ENCODE data around the gene TIAM2.

Gene TIAM2

GRCh38 chr6:155154158-155154830, 159.2 kb downstream of the TIAM2 start:
- H3K4me3 Mint-ChIP-seq, result peak overlapping the region; percentile 63
- peaks cover 2% of the 10 kb centered on the region for H3K9me3 Mint-ChIP-seq
- DNase-seq (ENCODE audit: low spot score in 2 of 2), result peak in 1 of 2 donors; percentile 81
- ATAC-seq, result peak; percentile 78
- H3K27ac Mint-ChIP-seq, result peak overlapping the region; percentile 95
- H3K36me3 Mint-ChIP-seq, result peaks cover 30% of the 10 kb centered on the region
- peaks cover 70% of the 10 kb centered on the region for H3K4me1 Mint-ChIP-seq

GRCh38 chr6:155155787-155156447, 160.8 kb downstream of the TIAM2 start:
- Mint-ChIP-seq H3K4me3 (peak overlapping the region; percentile 63), H3K9me3 (peaks cover 6% of the 10 kb centered on the region), H3K27ac (peak overlapping the region; percentile 95), H3K36me3 (peaks cover 20% of the 10 kb centered on the region), H3K4me1 (peaks cover 71% of the 10 kb centered on the region)
- DNase-seq (ENCODE audit: low spot score in 2 of 2) (no peak), ATAC-seq (peak; percentile 68)

- peaks cover 71% of the 10 kb centered on the region for H3K4me1 Mint-ChIP-seq
- DNase-seq (ENCODE audit: low spot score in 2 of 2) (no peak), ATAC-seq (no peak)
- H3K9me3 Mint-ChIP-seq, result peaks cover 6% of the 10 kb centered on the region
- peak overlapping the region; percentile 95 for H3K27ac Mint-ChIP-seq
- peaks cover 20% of the 10 kb centered on the region for H3K36me3 Mint-ChIP-seq
- peak overlapping the region; percentile 63 for H3K4me3 Mint-ChIP-seq
Measured at GRCh38 chr6:155157101-155157500, 162.0 kb downstream of the TIAM2 start.

- Mint-ChIP-seq H3K4me1 (peaks cover 68% of the 10 kb centered on the region), H3K9me3 (peaks cover 6% of the 10 kb centered on the region), H3K4me3 (peak overlapping the region; percentile 9), H3K27ac (peak overlapping the region; percentile 60), H3K36me3 (peaks cover 20% of the 10 kb centered on the region)
- DNase-seq (ENCODE audit: low spot score in 2 of 2) (no peak), ATAC-seq (peak; percentile 31)
Measured at GRCh38 chr6:155158030-155158843, 163.1 kb downstream of the TIAM2 start.

- ATAC-seq (no peak), DNase-seq (ENCODE audit: low spot score in 2 of 2) (no peak)
- H3K4me1 Mint-ChIP-seq, result peaks cover 24% of the 10 kb centered on the region
- H3K36me3 Mint-ChIP-seq, result peaks cover 16% of the 10 kb centered on the region
- H3K4me3 Mint-ChIP-seq, result no peak overlapping the region
- no peak overlapping the region for H3K27ac Mint-ChIP-seq
- peaks cover 4% of the 10 kb centered on the region for H3K9me3 Mint-ChIP-seq
Measured at GRCh38 chr6:155162682-155163081, 167.6 kb downstream of the TIAM2 start.

GRCh38 chr6:155163601-155164000, 168.5 kb downstream of the TIAM2 start:
- no peak for ATAC-seq
- no peak for DNase-seq (ENCODE audit: low spot score in 2 of 2)
- H3K36me3 Mint-ChIP-seq, result peaks cover 17% of the 10 kb centered on the region
- no peak overlapping the region for H3K27ac Mint-ChIP-seq
- no peak overlapping the region for H3K4me3 Mint-ChIP-seq
- H3K9me3 Mint-ChIP-seq, result peaks cover 4% of the 10 kb centered on the region
- H3K4me1 Mint-ChIP-seq, result peaks cover 15% of the 10 kb centered on the region

GRCh38 chr6:155165029-155165710, 170.1 kb downstream of the TIAM2 start:
- no peak for ATAC-seq
- Mint-ChIP-seq H3K4me3 (no peak overlapping the region), H3K4me1 (no peaks in the 10 kb centered on the region), H3K27ac (no peak overlapping the region), H3K36me3 (peaks cover 32% of the 10 kb centered on the region), H3K9me3 (no peaks in the 10 kb centered on the region)
- DNase-seq (ENCODE audit: low spot score in 2 of 2), result no peak

GRCh38 chr6:155170519-155170918, 175.4 kb downstream of the TIAM2 start:
- DNase-seq (ENCODE audit: low spot score in 2 of 2), result no peak
- Mint-ChIP-seq H3K27ac (peak overlapping the region; percentile 94), H3K4me1 (peaks cover 40% of the 10 kb centered on the region), H3K4me3 (peak overlapping the region; percentile 53), H3K36me3 (peaks cover 40% of the 10 kb centered on the region), H3K9me3 (no peaks in the 10 kb centered on the region)
- no peak for ATAC-seq

- Mint-ChIP-seq H3K4me1 (peaks cover 40% of the 10 kb centered on the region), H3K27ac (peak overlapping the region; percentile 94), H3K4me3 (peak overlapping the region; percentile 53), H3K36me3 (peaks cover 37% of the 10 kb centered on the region), H3K9me3 (no peaks in the 10 kb centered on the region)
- DNase-seq (ENCODE audit: low spot score in 2 of 2), result peak; percentile 57 to 92
- peak; percentile 97 for ATAC-seq
Measured at GRCh38 chr6:155171109-155171746, 176.1 kb downstream of the TIAM2 start.

GRCh38 chr6:155171747-155172449, 176.8 kb downstream of the TIAM2 start:
- Mint-ChIP-seq H3K27ac (peak overlapping the region; percentile 94), H3K36me3 (peaks cover 34% of the 10 kb centered on the region), H3K4me1 (peaks cover 40% of the 10 kb centered on the region)

GRCh38 chr6:155173488-155173887, 178.4 kb downstream of the TIAM2 start:
- Mint-ChIP-seq H3K4me1 (peaks cover 40% of the 10 kb centered on the region), H3K36me3 (peaks cover 34% of the 10 kb centered on the region), H3K4me3 (no peak overlapping the region), H3K27ac (no peak overlapping the region), H3K9me3 (no peaks in the 10 kb centered on the region)
- no peak for ATAC-seq
- no peak for DNase-seq (ENCODE audit: low spot score in 2 of 2)

More at GRCh38 chr6:155171747-155172449, 176.8 kb downstream of the TIAM2 start:
- Mint-ChIP-seq H3K9me3 (no peaks in the 10 kb centered on the region), H3K4me3 (peak overlapping the region; percentile 53)
- DNase-seq (ENCODE audit: low spot score in 2 of 2) (no peak), ATAC-seq (no peak)

GRCh38 chr6:155174576-155175211, 179.6 kb downstream of the TIAM2 start:
- H3K4me3 Mint-ChIP-seq, result no peak overlapping the region
- peaks cover 40% of the 10 kb centered on the region for H3K4me1 Mint-ChIP-seq
- DNase-seq (ENCODE audit: low spot score in 2 of 2) (peak in 1 of 2 donors; percentile 71), ATAC-seq (peak; percentile 62)
- H3K27ac Mint-ChIP-seq, result peak overlapping the region; percentile 41
- H3K36me3 Mint-ChIP-seq, result peaks cover 32% of the 10 kb centered on the region
- no peaks in the 10 kb centered on the region for H3K9me3 Mint-ChIP-seq

- Mint-ChIP-seq H3K27ac (no peak overlapping the region), H3K4me3 (no peak overlapping the region), H3K4me1 (peaks cover 34% of the 10 kb centered on the region), H3K9me3 (no peaks in the 10 kb centered on the region), H3K36me3 (peaks cover 15% of the 10 kb centered on the region)
- ATAC-seq (peak; percentile 39), DNase-seq (ENCODE audit: low spot score in 2 of 2) (no peak)
Measured at GRCh38 chr6:155177363-155177961, 182.3 kb downstream of the TIAM2 start.
